ENCODE results near the gene MAP3K4. TPM values are rescaled to one million over a fixed set of nuclear protein-coding genes. Genes with fewer than 3 reads are reported as not detected.

MAP3K4 gene
- total RNA-seq, 1 experiment from 2014 or later: 27.9 TPM

GRCh38 chr6:161031721-161032495 lies 40.3 kb downstream of the MAP3K4 start:
- Histone ChIP-seq H3K9ac (ENCODE audit: low read length) (no peak overlapping the region), H2AFZ (ENCODE audit: low read length) (no peak overlapping the region), H4K20me1 (ENCODE audit: low read length) (no peaks in the 10 kb centered on the region), H3K4me2 (ENCODE audit: low read length) (peak overlapping the region; percentile 3; the same call in 1 of the 2 replicates), H3K36me3 (ENCODE audit: low read depth, low read length) (peaks cover 15% of the 10 kb centered on the region), H3K9me3 (ENCODE audit: low read length) (no peaks in the 10 kb centered on the region), H3K9me2 (replicated peaks; ENCODE audit: low read length) (no peaks in the 10 kb centered on the region), H3K4me1 (ENCODE audit: insufficient read depth, low read length) (peaks cover 21% of the 10 kb centered on the region), H3K79me2 (ENCODE audit: low read length) (peaks cover 94% of the 10 kb centered on the region), H3F3A (ENCODE audit: low read length, unreplicated experiment) (no peaks in the 10 kb centered on the region), H3K4me3 (ENCODE audit: low read length) (no peak overlapping the region), H3K27me3 (ENCODE audit: low read length) (no peaks in the 10 kb centered on the region), H3K27ac (ENCODE audit: low read length) (peak overlapping the region; percentile 39)
- BruUV-seq (replicated peaks): no TSS peak
- peak; percentile 31 for ATAC-seq
- DNase-seq: peak; percentile 32
- ChIA-PET POLR2A (ENCODE audit: unreplicated experiment) (no interaction called here), CTCF (interaction anchor here (0.6 kb wide), 1 partner anchor 1305 kb away, joined by 3 read pairs; the partner anchor contains the start of gene WTAP)
- intact Hi-C loops (cut with micrococcal nuclease): no loop called here
- TF ChIP-seq EZH2 (IDR thresholded peaks at IDR 0.05; ENCODE audit: low read length, unreplicated experiment) (no peak), EZH2phosphoT487 (IDR thresholded peaks at IDR 0.05; ENCODE audit: borderline replicate concordance, low read length) (no peak)
- TF ChIP-seq, protein P1, sequence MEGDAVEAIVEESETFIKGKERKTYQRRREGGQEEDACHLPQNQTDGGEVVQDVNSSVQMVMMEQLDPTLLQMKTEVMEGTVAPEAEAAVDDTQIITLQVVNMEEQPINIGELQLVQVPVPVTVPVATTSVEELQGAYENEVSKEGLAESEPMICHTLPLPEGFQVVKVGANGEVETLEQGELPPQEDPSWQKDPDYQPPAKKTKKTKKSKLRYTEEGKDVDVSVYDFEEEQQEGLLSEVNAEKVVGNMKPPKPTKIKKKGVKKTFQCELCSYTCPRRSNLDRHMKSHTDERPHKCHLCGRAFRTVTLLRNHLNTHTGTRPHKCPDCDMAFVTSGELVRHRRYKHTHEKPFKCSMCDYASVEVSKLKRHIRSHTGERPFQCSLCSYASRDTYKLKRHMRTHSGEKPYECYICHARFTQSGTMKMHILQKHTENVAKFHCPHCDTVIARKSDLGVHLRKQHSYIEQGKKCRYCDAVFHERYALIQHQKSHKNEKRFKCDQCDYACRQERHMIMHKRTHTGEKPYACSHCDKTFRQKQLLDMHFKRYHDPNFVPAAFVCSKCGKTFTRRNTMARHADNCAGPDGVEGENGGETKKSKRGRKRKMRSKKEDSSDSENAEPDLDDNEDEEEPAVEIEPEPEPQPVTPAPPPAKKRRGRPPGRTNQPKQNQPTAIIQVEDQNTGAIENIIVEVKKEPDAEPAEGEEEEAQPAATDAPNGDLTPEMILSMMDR (conservative IDR thresholded peaks at IDR 0.05; ENCODE audit: low read depth, low read length): no peak

GRCh38 chr6:161033667-161034066 lies 42.1 kb downstream of the MAP3K4 start:
- H3K4me3 ChIP-seq (ENCODE audit: low read length): no peak overlapping the region
- peaks cover under 1% of the 10 kb centered on the region for H3F3A ChIP-seq (ENCODE audit: low read length, unreplicated experiment)
- H2AFZ ChIP-seq (ENCODE audit: low read length): no peak overlapping the region
- peaks cover 79% of the 10 kb centered on the region for H3K79me2 ChIP-seq (ENCODE audit: low read length)
- H3K27me3 ChIP-seq (ENCODE audit: low read length): no peaks in the 10 kb centered on the region
- no peak for DNase-seq
- CTCF ChIA-PET: no interaction called here
- H3K4me1 ChIP-seq (ENCODE audit: insufficient read depth, low read length): peaks cover 33% of the 10 kb centered on the region
- H3K36me3 ChIP-seq (ENCODE audit: low read depth, low read length): peaks cover 15% of the 10 kb centered on the region
- no peaks in the 10 kb centered on the region for H3K9me3 ChIP-seq (ENCODE audit: low read length)
- H4K20me1 ChIP-seq (ENCODE audit: low read length): no peaks in the 10 kb centered on the region
- no peak overlapping the region for H3K4me2 ChIP-seq (ENCODE audit: low read length)
- no peak for ATAC-seq
- intact Hi-C loops (cut with micrococcal nuclease): no loop called here
- no peak overlapping the region for H3K27ac ChIP-seq (ENCODE audit: low read length)
- H3K9ac ChIP-seq (ENCODE audit: low read length): no peak overlapping the region
- no TSS peak for BruUV-seq (replicated peaks)
- TF ChIP-seq, protein P1 (conservative IDR thresholded peaks at IDR 0.05; ENCODE audit: low read depth, low read length): no peak
- TF ChIP-seq EZH2 (IDR thresholded peaks at IDR 0.05; ENCODE audit: low read length, unreplicated experiment): no peak
- TF ChIP-seq EZH2phosphoT487 (IDR thresholded peaks at IDR 0.05; ENCODE audit: borderline replicate concordance, low read length): no peak
- no peaks in the 10 kb centered on the region for H3K9me2 ChIP-seq (replicated peaks; ENCODE audit: low read length)
- POLR2A ChIA-PET (ENCODE audit: unreplicated experiment): no interaction called here
